ENCODE data around the gene VDR.

The VDR gene

GRCh38 chr12:47856721-47857575 is 47.8 kb downstream of the VDR start:
- no peak for ATAC-seq
- TF ChIP-seq ZC3H10 (CRISPR knock-in tag; IDR thresholded peaks at IDR 0.05) (no peak), ZNF8 (CRISPR knock-in tag; IDR thresholded peaks at IDR 0.05) (no peak), ZNF565 (CRISPR knock-in tag; conservative IDR thresholded peaks at IDR 0.05; ENCODE audit: low read depth) (no peak), TCF4 (CRISPR knock-in tag; IDR thresholded peaks at IDR 0.05; ENCODE audit: borderline replicate concordance) (no peak), OSR1 (CRISPR knock-in tag; IDR thresholded peaks at IDR 0.05) (no peak), ESRRG (CRISPR knock-in tag; IDR thresholded peaks at IDR 0.05) (no peak), ZFP30 (CRISPR knock-in tag; IDR thresholded peaks at IDR 0.05) (no peak), ZFP3 (CRISPR knock-in tag; IDR thresholded peaks at IDR 0.05) (no peak), BACH2 (CRISPR knock-in tag; IDR thresholded peaks at IDR 0.05; ENCODE audit: borderline replicate concordance) (no peak)
- TF ChIP-seq, protein P1, sequence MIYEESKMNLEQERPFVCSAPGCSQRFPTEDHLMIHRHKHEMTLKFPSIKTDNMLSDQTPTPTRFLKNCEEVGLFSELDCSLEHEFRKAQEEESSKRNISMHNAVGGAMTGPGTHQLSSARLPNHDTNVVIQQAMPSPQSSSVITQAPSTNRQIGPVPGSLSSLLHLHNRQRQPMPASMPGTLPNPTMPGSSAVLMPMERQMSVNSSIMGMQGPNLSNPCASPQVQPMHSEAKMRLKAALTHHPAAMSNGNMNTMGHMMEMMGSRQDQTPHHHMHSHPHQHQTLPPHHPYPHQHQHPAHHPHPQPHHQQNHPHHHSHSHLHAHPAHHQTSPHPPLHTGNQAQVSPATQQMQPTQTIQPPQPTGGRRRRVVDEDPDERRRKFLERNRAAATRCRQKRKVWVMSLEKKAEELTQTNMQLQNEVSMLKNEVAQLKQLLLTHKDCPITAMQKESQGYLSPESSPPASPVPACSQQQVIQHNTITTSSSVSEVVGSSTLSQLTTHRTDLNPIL (CRISPR knock-in tag; IDR thresholded peaks at IDR 0.05; ENCODE audit: low read depth): no peak
- TF ChIP-seq, protein P2, sequence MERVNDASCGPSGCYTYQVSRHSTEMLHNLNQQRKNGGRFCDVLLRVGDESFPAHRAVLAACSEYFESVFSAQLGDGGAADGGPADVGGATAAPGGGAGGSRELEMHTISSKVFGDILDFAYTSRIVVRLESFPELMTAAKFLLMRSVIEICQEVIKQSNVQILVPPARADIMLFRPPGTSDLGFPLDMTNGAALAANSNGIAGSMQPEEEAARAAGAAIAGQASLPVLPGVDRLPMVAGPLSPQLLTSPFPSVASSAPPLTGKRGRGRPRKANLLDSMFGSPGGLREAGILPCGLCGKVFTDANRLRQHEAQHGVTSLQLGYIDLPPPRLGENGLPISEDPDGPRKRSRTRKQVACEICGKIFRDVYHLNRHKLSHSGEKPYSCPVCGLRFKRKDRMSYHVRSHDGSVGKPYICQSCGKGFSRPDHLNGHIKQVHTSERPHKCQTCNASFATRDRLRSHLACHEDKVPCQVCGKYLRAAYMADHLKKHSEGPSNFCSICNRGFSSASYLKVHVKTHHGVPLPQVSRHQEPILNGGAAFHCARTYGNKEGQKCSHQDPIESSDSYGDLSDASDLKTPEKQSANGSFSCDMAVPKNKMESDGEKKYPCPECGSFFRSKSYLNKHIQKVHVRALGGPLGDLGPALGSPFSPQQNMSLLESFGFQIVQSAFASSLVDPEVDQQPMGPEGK (CRISPR knock-in tag; IDR thresholded peaks at IDR 0.05; ENCODE audit: borderline replicate concordance): no peak

DNA sequence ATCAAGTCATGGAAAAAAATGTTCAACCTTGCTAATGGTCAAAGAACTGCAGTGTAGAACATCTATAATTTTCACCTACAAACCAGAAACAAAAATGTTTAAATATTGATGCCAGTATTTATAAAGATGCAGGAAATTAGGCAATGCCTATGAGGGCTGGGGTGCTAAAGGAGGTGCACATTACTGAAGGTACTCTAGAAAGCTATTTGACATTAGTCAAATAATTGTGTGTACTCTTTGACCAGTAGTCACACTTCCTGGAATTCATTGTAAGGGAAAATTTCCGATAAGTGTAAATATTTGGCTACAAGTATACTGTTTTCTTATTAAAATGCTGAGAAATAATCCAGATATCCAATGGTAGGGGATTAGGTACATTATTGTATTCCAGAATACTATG is 48.7 kb downstream of the VDR start:
- no peak for ATAC-seq
- TF ChIP-seq TSHZ2 (CRISPR knock-in tag; IDR thresholded peaks at IDR 0.05): no peak
- no peak for TF ChIP-seq CSRNP3 (CRISPR knock-in tag; IDR thresholded peaks at IDR 0.05)

GRCh38 chr12:47855502-47855901 is 49.3 kb downstream of the VDR start:
- no peak for ATAC-seq
- TF ChIP-seq ZNF70 (CRISPR knock-in tag; IDR thresholded peaks at IDR 0.05) (no peak), OSR1 (CRISPR knock-in tag; IDR thresholded peaks at IDR 0.05) (no peak), PPARA (CRISPR knock-in tag; IDR thresholded peaks at IDR 0.05; ENCODE audit: borderline replicate concordance) (no peak), TCF4 (CRISPR knock-in tag; IDR thresholded peaks at IDR 0.05; ENCODE audit: borderline replicate concordance) (no peak), TOX (CRISPR knock-in tag; IDR thresholded peaks at IDR 0.05; ENCODE audit: borderline replicate concordance) (no peak), ZFP3 (CRISPR knock-in tag; IDR thresholded peaks at IDR 0.05) (no peak), GLIS3 (CRISPR knock-in tag; IDR thresholded peaks at IDR 0.05) (no peak), CSRNP3 (CRISPR knock-in tag; IDR thresholded peaks at IDR 0.05) (no peak), ZNF8 (CRISPR knock-in tag; IDR thresholded peaks at IDR 0.05) (no peak), SNAI2 (CRISPR knock-in tag; IDR thresholded peaks at IDR 0.05) (no peak)

DNA sequence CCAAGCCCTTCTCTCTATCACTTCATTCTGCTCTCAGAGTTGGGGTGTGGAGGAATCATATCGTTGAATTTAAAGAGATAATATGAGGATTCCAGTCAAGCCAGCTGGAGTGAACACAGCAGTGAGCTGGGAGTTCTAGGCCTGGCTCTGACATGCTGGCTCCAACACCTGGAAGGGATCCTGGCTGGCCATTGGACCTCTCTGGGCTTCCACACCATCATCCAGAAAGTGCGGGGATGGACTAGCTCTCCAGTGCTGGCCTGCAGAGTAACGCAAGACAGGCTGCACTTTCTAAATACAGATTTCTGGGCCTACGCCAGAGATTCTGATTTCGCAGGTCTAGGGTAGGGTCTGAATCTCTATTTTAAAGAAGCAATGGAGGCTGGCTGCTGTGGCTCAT is 50.3 kb downstream of the VDR start:
- TF ChIP-seq, protein P1 (CRISPR knock-in tag; IDR thresholded peaks at IDR 0.05; ENCODE audit: low read depth): no peak
- TF ChIP-seq BACH2 (CRISPR knock-in tag; IDR thresholded peaks at IDR 0.05; ENCODE audit: borderline replicate concordance) (no peak), GLIS3 (CRISPR knock-in tag; IDR thresholded peaks at IDR 0.05) (no peak), ISL1 (CRISPR knock-in tag; IDR thresholded peaks at IDR 0.05) (no peak)

More for the DNA sequence above, 50.3 kb downstream of the VDR start:
- ATAC-seq: no peak
